Measurements from ENCODE around the gene TIGD3. TPM values are rescaled to one million over a fixed set of nuclear protein-coding genes. Genes with fewer than 3 reads are reported as not detected.

Gene TIGD3
- total RNA-seq, 1 donor from 2014 or later, result 0.18 TPM

GRCh38 chr11:65392899-65393298 is 38.3 kb downstream of the TIGD3 start:
- Histone ChIP-seq H3K27me3 (ENCODE audit: low read depth) (no peaks in the 10 kb centered on the region), H3K4me1 (peaks cover 46% of the 10 kb centered on the region), H3K27ac (peak overlapping the region; percentile 80), H3K9me3 (no peaks in the 10 kb centered on the region), H3K4me3 (no peak overlapping the region), H3K36me3 (peaks cover 69% of the 10 kb centered on the region)
- intact Hi-C loops (cut with DNase I), result no loop called here
- DNase-seq, result no peak
- ATAC-seq, result no peak
- no peak for TF ChIP-seq CTCF (IDR thresholded peaks at IDR 0.05)

- Histone ChIP-seq H3K27ac (no peak overlapping the region), H3K4me1 (peaks cover 39% of the 10 kb centered on the region), H3K36me3 (peaks cover 72% of the 10 kb centered on the region), H3K27me3 (ENCODE audit: low read depth) (no peaks in the 10 kb centered on the region), H3K4me3 (no peak overlapping the region), H3K9me3 (no peaks in the 10 kb centered on the region)
- intact Hi-C loops (cut with DNase I), result no loop called here
- TF ChIP-seq CTCF (IDR thresholded peaks at IDR 0.05), result no peak
- ATAC-seq (no peak), DNase-seq (no peak)
These were observed 39.0 kb downstream of the TIGD3 start for GRCh38 chr11:65393513-65394079.

GRCh38 chr11:65394125-65394536 is 39.6 kb downstream of the TIGD3 start:
- no peak overlapping the region for H3K27ac ChIP-seq
- no peak for ATAC-seq
- no peaks in the 10 kb centered on the region for H3K9me3 ChIP-seq
- intact Hi-C loops (cut with DNase I), result no loop called here
- DNase-seq, result no peak
- no peak overlapping the region for H3K4me3 ChIP-seq
- TF ChIP-seq CTCF (IDR thresholded peaks at IDR 0.05), result no peak
- H3K36me3 ChIP-seq, result peaks cover 76% of the 10 kb centered on the region
- no peaks in the 10 kb centered on the region for H3K27me3 ChIP-seq (ENCODE audit: low read depth)
- H3K4me1 ChIP-seq, result peaks cover 34% of the 10 kb centered on the region

GRCh38 chr11:65395961-65396530 is 41.5 kb downstream of the TIGD3 start:
- no peak overlapping the region for H3K27ac ChIP-seq
- intact Hi-C loops (cut with DNase I), result no loop called here
- H3K9me3 ChIP-seq, result no peaks in the 10 kb centered on the region
- H3K4me3 ChIP-seq, result no peak overlapping the region
- no peaks in the 10 kb centered on the region for H3K27me3 ChIP-seq (ENCODE audit: low read depth)
- H3K36me3 ChIP-seq, result peaks cover 91% of the 10 kb centered on the region
- peaks cover 15% of the 10 kb centered on the region for H3K4me1 ChIP-seq
- no peak for ATAC-seq
- DNase-seq, result no peak
- no peak for TF ChIP-seq CTCF (IDR thresholded peaks at IDR 0.05)

- peaks cover 4% of the 10 kb centered on the region for H3K4me1 ChIP-seq
- peaks cover 89% of the 10 kb centered on the region for H3K36me3 ChIP-seq
- H3K27me3 ChIP-seq (ENCODE audit: low read depth), result no peaks in the 10 kb centered on the region
- no peaks in the 10 kb centered on the region for H3K9me3 ChIP-seq
- no peak overlapping the region for H3K4me3 ChIP-seq
- DNase-seq, result no peak
- ATAC-seq, result no peak
- no peak for TF ChIP-seq CTCF (IDR thresholded peaks at IDR 0.05)
- intact Hi-C loops (cut with DNase I), result no loop called here
- no peak overlapping the region for H3K27ac ChIP-seq
These were observed 42.5 kb downstream of the TIGD3 start for GRCh38 chr11:65396769-65397745.
